ENCODE measurements around the gene SLC38A4. TPM values are rescaled to one million over a fixed set of nuclear protein-coding genes. Genes with fewer than 3 reads are reported as not detected.

The SLC38A4 gene
- polyA plus RNA-seq, 3 donors = not detected

- Histone ChIP-seq H4K20me1 (ENCODE audit: insufficient read depth, low read length) (no peaks in the 10 kb centered on the region), H3K27me3 (ENCODE audit: control insufficient read depth in 2 of 2, insufficient read depth in 2 of 2, low read length in 2 of 2) (no peaks in the 10 kb centered on the region), H3K36me3 (replicated peaks in 1 of 2; ENCODE audit: control insufficient read depth in 1 of 2, insufficient read depth in 2 of 2, low read length in 2 of 2) (no peaks in the 10 kb centered on the region), H3K9ac (ENCODE audit: insufficient read depth, low read length, poor library complexity, severe bottlenecking) (no peak overlapping the region), H3K9me3 (replicated peaks in 1 of 2; ENCODE audit: control insufficient read depth in 1 of 2, insufficient read depth in 1 of 2, low read length in 2 of 2) (peaks cover 0 to 4% of the 10 kb centered on the region in 2 donors), H3K4me3 (replicated peaks in 1 of 3; ENCODE audit: low read depth in 2 of 3, low read length in 3 of 3) (no peak overlapping the region), H3K4me2 (replicated peaks; ENCODE audit: extremely low read depth, low read length, poor library complexity, severe bottlenecking) (no peak overlapping the region), H3K79me2 (ENCODE audit: insufficient read depth, low read length) (no peaks in the 10 kb centered on the region), H3K27ac (ENCODE audit: low read depth in 1 of 2, low read length in 2 of 2) (no peak overlapping the region), H2AFZ (ENCODE audit: insufficient read depth, low read depth, low read length, poor library complexity, severe bottlenecking) (no peak overlapping the region), H3K4me1 (ENCODE audit: control insufficient read depth in 1 of 2, insufficient read depth in 2 of 2, low read length in 2 of 2) (no peaks in the 10 kb centered on the region)
- intact Hi-C loops (cut with micrococcal nuclease) = no loop called here
- peaks cover 0 to 3% (median 1%) of the 10 kb centered on the region in 3 donors for H3K27me3 Mint-ChIP-seq (ENCODE audit: low read depth in 3 of 3)
- DNase-seq = no peak
- no peak for TF ChIP-seq CTCF (IDR thresholded peaks at IDR 0.05)
- H3K9me3 Mint-ChIP-seq = peaks cover 0 to 13% (median 3%) of the 10 kb centered on the region in 7 donors
- H3K4me3 Mint-ChIP-seq = no peak overlapping the region
- no CpG with 5 or more reads among the region's 2 CpGs for WGBS (ENCODE audit: insufficient coverage)
- no peak overlapping the region for H3K27ac Mint-ChIP-seq
- no peaks in the 10 kb centered on the region for H3K36me3 Mint-ChIP-seq
- H3K4me1 Mint-ChIP-seq = no peaks in the 10 kb centered on the region
These were observed 14.2 kb upstream of the SLC38A4 start for GRCh38 chr12:46839964-46840363.

GRCh38 chr12:46839232-46839631 is 13.4 kb upstream of the SLC38A4 start:
- Histone ChIP-seq H3K4me3 (replicated peaks in 1 of 3; ENCODE audit: low read depth in 2 of 3, low read length in 3 of 3) (no peak overlapping the region), H3K36me3 (replicated peaks in 1 of 2; ENCODE audit: control insufficient read depth in 1 of 2, insufficient read depth in 2 of 2, low read length in 2 of 2) (no peaks in the 10 kb centered on the region), H2AFZ (ENCODE audit: insufficient read depth, low read depth, low read length, poor library complexity, severe bottlenecking) (no peak overlapping the region), H3K4me2 (replicated peaks; ENCODE audit: extremely low read depth, low read length, poor library complexity, severe bottlenecking) (no peak overlapping the region), H3K27ac (ENCODE audit: low read depth in 1 of 2, low read length in 2 of 2) (no peak overlapping the region), H3K27me3 (ENCODE audit: control insufficient read depth in 2 of 2, insufficient read depth in 2 of 2, low read length in 2 of 2) (no peaks in the 10 kb centered on the region), H3K9me3 (replicated peaks in 1 of 2; ENCODE audit: control insufficient read depth in 1 of 2, insufficient read depth in 1 of 2, low read length in 2 of 2) (peaks cover 0 to 4% of the 10 kb centered on the region in 2 donors), H3K9ac (ENCODE audit: insufficient read depth, low read length, poor library complexity, severe bottlenecking) (no peak overlapping the region), H3K4me1 (ENCODE audit: control insufficient read depth in 1 of 2, insufficient read depth in 2 of 2, low read length in 2 of 2) (no peaks in the 10 kb centered on the region), H4K20me1 (ENCODE audit: insufficient read depth, low read length) (no peaks in the 10 kb centered on the region), H3K79me2 (ENCODE audit: insufficient read depth, low read length) (no peaks in the 10 kb centered on the region)
- peaks cover 0 to 10% (median 3%) of the 10 kb centered on the region in 7 donors for H3K9me3 Mint-ChIP-seq
- no peak overlapping the region for H3K27ac Mint-ChIP-seq
- TF ChIP-seq CTCF (IDR thresholded peaks at IDR 0.05) = no peak
- H3K36me3 Mint-ChIP-seq = no peaks in the 10 kb centered on the region
- WGBS (ENCODE audit: insufficient coverage) = 94% methylated on average over 2 of the region's 3 CpGs
- intact Hi-C loops (cut with micrococcal nuclease) = no loop called here
- H3K4me3 Mint-ChIP-seq = no peak overlapping the region
- no peaks in the 10 kb centered on the region for H3K4me1 Mint-ChIP-seq
- H3K27me3 Mint-ChIP-seq (ENCODE audit: low read depth in 3 of 3) = peaks cover 0 to 3% (median 1%) of the 10 kb centered on the region in 3 donors
- DNase-seq = no peak

Measured in CD14-positive monocyte (primary cell).